22Rv1 (cell line): Measurements from ENCODE around the gene SPP2.

Source experiments
- H3K27ac ChIP-seq: fragments of 450-650 bp; 2 replicates; pipeline ENCODE4 v1.5.1; 2017
- CTCF ChIP-seq: fragments of 450-650 bp; IDR thresholded peaks from 2 replicates; pipeline ENCODE4 v1.5.1; 2017; ENCODE audit warnings: mild to moderate bottlenecking
- ZFX ChIP-seq: fragments of 450-650 bp; IDR thresholded peaks from 2 replicates; pipeline ENCODE4 v1.6.1; 2017; ENCODE audit warnings: antibody characterized with exemption, borderline replicate concordance

SPP2 gene

GRCh38 chr2:234107861-234108260 lies 57.4 kb downstream of the SPP2 start:
- TF ChIP-seq ZFX, result no peak
- TF ChIP-seq CTCF, result no peak

DNA sequence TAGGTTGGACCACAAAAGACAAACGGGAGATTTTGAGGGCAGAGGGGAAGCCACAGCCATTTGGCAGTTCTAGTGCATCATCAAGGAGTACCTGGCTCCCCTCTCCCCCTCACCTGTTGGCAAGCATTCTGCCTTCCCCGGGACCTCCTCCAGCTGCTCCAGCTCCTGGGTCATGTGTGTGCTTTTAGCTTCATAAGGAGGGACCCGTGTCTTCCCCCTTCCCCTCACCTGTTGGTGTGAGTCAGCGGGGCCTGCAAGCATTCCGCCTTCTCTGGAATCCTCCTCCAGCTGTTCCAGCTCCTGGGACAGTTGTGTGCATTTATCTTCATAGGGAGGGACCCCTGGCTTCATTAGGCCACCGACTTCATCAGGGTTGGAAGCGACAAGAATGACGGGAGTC lies 58.8 kb downstream of the SPP2 start:
- no peak overlapping the region for H3K27ac ChIP-seq
- no peak for TF ChIP-seq ZFX
- no peak for TF ChIP-seq CTCF

More at GRCh38 chr2:234107861-234108260, 57.4 kb downstream of the SPP2 start:
- H3K27ac ChIP-seq, result no peak overlapping the region

- no peak for TF ChIP-seq ZFX
- no peak for TF ChIP-seq CTCF
- H3K27ac ChIP-seq, result no peak overlapping the region
These were observed 59.7 kb downstream of the SPP2 start for GRCh38 chr2:234110219-234110618.

- TF ChIP-seq CTCF, result no peak
- TF ChIP-seq ZFX, result no peak
- no peak overlapping the region for H3K27ac ChIP-seq
These were observed 61.0 kb downstream of the SPP2 start for GRCh38 chr2:234111523-234111922.

DNA sequence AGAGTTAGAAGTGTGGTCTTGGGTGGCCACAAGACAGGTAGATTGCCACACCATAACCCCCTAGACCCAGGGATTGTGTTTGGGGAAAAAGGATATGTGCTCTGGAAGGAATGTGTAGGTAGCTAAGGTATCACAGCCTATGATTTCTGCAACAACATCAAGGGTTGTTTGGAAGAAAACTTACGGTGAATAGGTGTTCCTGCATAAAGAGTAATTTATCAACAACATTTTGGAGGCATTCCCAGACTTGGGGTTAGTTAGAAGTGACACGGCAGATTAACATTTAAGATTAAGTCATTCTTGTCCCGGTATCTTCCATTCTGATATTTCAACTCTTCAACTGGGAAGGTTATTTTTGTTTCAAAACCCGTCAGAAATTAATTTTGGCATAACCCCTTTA lies 65.5 kb downstream of the SPP2 start:
- no peak for TF ChIP-seq ZFX
- TF ChIP-seq CTCF, result no peak

GRCh38 chr2:234121999-234122398 lies 71.5 kb downstream of the SPP2 start:
- no peak for TF ChIP-seq ZFX
- TF ChIP-seq CTCF, result no peak
- no peak overlapping the region for H3K27ac ChIP-seq

More for the DNA sequence above, 65.5 kb downstream of the SPP2 start:
- no peak overlapping the region for H3K27ac ChIP-seq

DNA sequence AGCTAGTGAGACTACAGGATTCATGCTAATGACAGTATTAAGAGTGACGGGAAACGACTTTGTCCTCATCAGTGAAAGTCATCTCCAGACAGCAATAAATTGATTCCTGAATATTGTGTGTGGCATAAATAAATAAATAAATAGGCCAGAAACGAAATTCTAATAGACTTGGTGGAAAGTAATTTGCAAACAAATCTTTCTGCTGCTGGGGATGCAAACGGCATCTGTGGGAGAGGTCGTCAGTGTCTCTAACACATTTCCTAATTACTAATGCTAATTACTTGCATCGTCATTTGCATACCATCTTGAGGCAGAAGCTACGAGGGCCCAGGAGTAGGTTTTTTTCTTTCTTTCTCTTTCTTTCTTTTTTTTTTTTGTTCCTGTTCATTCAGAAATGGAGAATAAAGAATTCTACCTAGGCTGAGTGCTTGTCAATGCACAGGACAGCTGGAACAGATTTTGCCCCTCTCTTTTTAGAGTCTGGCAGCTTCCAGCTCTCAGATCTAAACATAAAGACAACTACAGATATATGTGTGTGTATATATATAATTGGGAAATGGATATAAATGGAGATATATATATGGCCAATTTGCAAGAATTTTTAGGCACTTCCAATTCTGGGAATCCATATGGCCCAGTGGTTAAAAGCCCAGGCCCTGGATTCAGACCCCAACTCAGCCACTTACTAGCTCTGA lies 75.1 kb downstream of the SPP2 start:
- TF ChIP-seq ZFX (no peak), CTCF (no peak)
- no peak overlapping the region for H3K27ac ChIP-seq
